Astrocyte of the cerebellum (primary cell): ENCODE results near the gene LMAN2.

ENCODE experiments used
- DNase-seq: peaks from one replicate; pipeline ENCODE4 v3.0.0-alpha.2; 2011; ENCODE audit warnings: low read depth
- H3K4me3 ChIP-seq: 2 replicates; pipeline ENCODE4 v1.5.1; 2011; ENCODE audit warnings: mild to moderate bottlenecking, low read depth, low read length, moderate library complexity
- CTCF ChIP-seq: IDR thresholded peaks from 2 replicates; pipeline ENCODE4 v1.5.1; 2012; ENCODE audit warnings: low read length, low read depth, moderate library complexity, mild to moderate bottlenecking; ENCODE audit errors: missing control alignments
- in situ Hi-C: cut with HindIII; loops from 2 replicates; pipeline ENCODE4 v1.10.0; 2017; ENCODE audit warnings: low sequenced_read_pairs

The LMAN2 gene

DNA sequence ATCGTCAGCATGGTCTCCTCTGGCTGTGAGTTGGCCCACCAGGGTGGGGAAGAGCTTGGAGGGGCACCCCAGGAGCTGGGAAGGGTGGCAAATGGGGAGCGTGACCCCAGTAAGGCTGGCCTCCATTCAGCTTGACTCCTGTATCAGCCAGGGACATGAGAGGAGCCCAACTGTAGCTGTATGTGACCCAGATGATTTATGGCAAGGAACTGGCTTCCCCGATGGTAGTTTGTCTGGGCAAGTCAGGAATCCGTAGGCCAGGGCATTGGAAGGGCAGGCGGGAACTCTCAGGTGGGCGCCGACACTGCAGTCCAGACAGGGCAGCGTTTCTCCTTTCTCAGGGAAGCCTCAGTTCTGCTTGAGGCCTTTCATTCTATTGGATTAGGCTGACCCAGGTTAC is 35.1 kb upstream of the LMAN2 start:
- H3K4me3 ChIP-seq, result no peak overlapping the region
- no peak for TF ChIP-seq CTCF
- in situ Hi-C loops, result no loop called here
- DNase-seq, result no peak

- in situ Hi-C loops, result no loop called here
- DNase-seq, result no peak
- no peak overlapping the region for H3K4me3 ChIP-seq
- TF ChIP-seq CTCF, result no peak
Observed at GRCh38 chr5:177385720-177386119, 34.3 kb upstream of the LMAN2 start.

GRCh38 chr5:177384134-177384533 is 32.7 kb upstream of the LMAN2 start, which contains the start of gene SLC34A1:
Gene SLC34A1 (plus strand): TSS chr5:177384434. CDS start chr5:177385742, 1,308 bp downstream.
- H3K4me3 ChIP-seq, result no peak within 1 kb of the TSS
- no peak for TF ChIP-seq CTCF
- no peak for DNase-seq
- in situ Hi-C loops, result no loop called here

GRCh38 chr5:177383181-177383580 is 31.7 kb upstream of the LMAN2 start:
- in situ Hi-C loops, result no loop called here
- DNase-seq, result no peak
- TF ChIP-seq CTCF, result no peak
- H3K4me3 ChIP-seq, result no peak overlapping the region

- in situ Hi-C loops, result no loop called here
- TF ChIP-seq CTCF, result peak; percentile 55
- peak; percentile 20 for DNase-seq
Observed at GRCh38 chr5:177382423-177383029, 31.1 kb upstream of the LMAN2 start.

GRCh38 chr5:177380805-177381126 is 29.3 kb upstream of the LMAN2 start:
- in situ Hi-C loops, result no loop called here
- no peak for DNase-seq
- TF ChIP-seq CTCF, result no peak
- H3K4me3 ChIP-seq, result no peak overlapping the region

More at GRCh38 chr5:177382423-177383029, 31.1 kb upstream of the LMAN2 start:
- H3K4me3 ChIP-seq, result no peak overlapping the region
